Middle frontal gyrus (tissue), 1 donor: Measurements from ENCODE around the gene KLC3.

ENCODE experiments used
- DNase-seq: peaks from one replicate; pipeline ENCODE4 v3.0.0-alpha.2; 2015; ENCODE audit warnings: low spot score; ENCODE audit errors: extremely low spot score

KLC3 gene

GRCh38 chr19:45348367-45349125, 8.0 kb downstream of the KLC3 start:
- no peak for DNase-seq

- DNase-seq = no peak
Measured at GRCh38 chr19:45349126-45349415, 8.5 kb downstream of the KLC3 start.

GRCh38 chr19:45349430-45349941, 8.9 kb downstream of the KLC3 start:
- DNase-seq = no peak

GRCh38 chr19:45350477-45351058, 10.0 kb downstream of the KLC3 start:
- DNase-seq = no peak

- no peak for DNase-seq
Measured at GRCh38 chr19:45351401-45351952, 10.9 kb downstream of the KLC3 start.

GRCh38 chr19:45352062-45352461, 11.5 kb downstream of the KLC3 start:
- no peak for DNase-seq

GRCh38 chr19:45352471-45352870, 11.9 kb downstream of the KLC3 start:
- no peak for DNase-seq

- DNase-seq = no peak
Measured at GRCh38 chr19:45352914-45353796, 12.6 kb downstream of the KLC3 start.

- DNase-seq = no peak
Measured at GRCh38 chr19:45354241-45354842, 13.8 kb downstream of the KLC3 start.

GRCh38 chr19:45355402-45355801, 14.9 kb downstream of the KLC3 start:
- no peak for DNase-seq

GRCh38 chr19:45355910-45356309, 15.4 kb downstream of the KLC3 start:
- no peak for DNase-seq

GRCh38 chr19:45356760-45357444, 16.4 kb downstream of the KLC3 start:
- no peak for DNase-seq

- no peak for DNase-seq
Measured at GRCh38 chr19:45357445-45357783, 16.9 kb downstream of the KLC3 start.

GRCh38 chr19:45358213-45358792, 17.8 kb downstream of the KLC3 start:
- no peak for DNase-seq

- DNase-seq = no peak
Measured at GRCh38 chr19:45361608-45362007, 21.1 kb downstream of the KLC3 start.

- no peak for DNase-seq
Measured at GRCh38 chr19:45362291-45362690, 21.7 kb downstream of the KLC3 start.

GRCh38 chr19:45363861-45364459, 23.4 kb downstream of the KLC3 start:
- DNase-seq = no peak

GRCh38 chr19:45364696-45365095, 24.1 kb downstream of the KLC3 start:
- no peak for DNase-seq

- DNase-seq = no peak
Measured at GRCh38 chr19:45368127-45368526, 27.6 kb downstream of the KLC3 start.

GRCh38 chr19:45368737-45369340, 28.3 kb downstream of the KLC3 start:
- no peak for DNase-seq
